OCI-LY1 (cell line): Measurements from ENCODE around the gene NFKBIB.

Experiments
- H2AFZ ChIP-seq: fragments of 200-600 bp; sonication (generic), shearing (Covaris generic); 2 replicates; pipeline ENCODE4 v1.6.0; 2014; ENCODE audit warnings: antibody characterized with exemption, mild to moderate bottlenecking, low read length
- H3F3A ChIP-seq: fragments of 200-600 bp; sonication (generic), shearing (Covaris generic); 2 replicates; pipeline ENCODE4 v1.6.0; 2014; ENCODE audit warnings: mild to moderate bottlenecking, antibody characterized with exemption, low read length, moderate library complexity; ENCODE audit not compliant: insufficient read depth
- H3K27ac ChIP-seq: fragments of 200-600 bp; sonication (generic); 2 replicates; pipeline ENCODE4 v1.5.1; 2014; ENCODE audit warnings: low read length, mixed run types, mild to moderate bottlenecking, low read depth; ENCODE audit not compliant: poor library complexity, severe bottlenecking
- H3K27me3 ChIP-seq: fragments of 200-600 bp; sonication (generic); 2 replicates; pipeline ENCODE4 v1.6.0; 2014; ENCODE audit warnings: antibody characterized with exemption, mild to moderate bottlenecking, low read length, moderate library complexity; ENCODE audit not compliant: insufficient read depth
- H3K36me3 ChIP-seq: fragments of 200-600 bp; sonication (generic); 2 replicates; pipeline ENCODE4 v1.6.1; 2014; ENCODE audit warnings: mild to moderate bottlenecking, antibody characterized with exemption, low read length, moderate library complexity, mixed read lengths; ENCODE audit not compliant: insufficient read depth
- H3K4me1 ChIP-seq: fragments of 200-600 bp; sonication (generic); 2 replicates; pipeline ENCODE4 v1.5.1; 2014; ENCODE audit warnings: mild to moderate bottlenecking, low read length, moderate library complexity; ENCODE audit not compliant: insufficient read depth, severe bottlenecking
- H3K4me2 ChIP-seq: fragments of 200-600 bp; sonication (generic), shearing (Covaris generic); 2 replicates; pipeline ENCODE4 v1.6.1; 2014; ENCODE audit warnings: low read length
- H3K4me3 ChIP-seq: fragments of 200-600 bp; sonication (generic); 2 replicates; pipeline ENCODE4 v1.5.1; 2014; ENCODE audit warnings: low read length, low read depth, mild to moderate bottlenecking, mixed read lengths; ENCODE audit not compliant: poor library complexity, severe bottlenecking
- H3K79me2 ChIP-seq: fragments of 200-600 bp; shearing (Covaris generic); 2 replicates; pipeline ENCODE4 v1.6.1; 2016; ENCODE audit warnings: mixed run types, low read length, mixed read lengths; ENCODE audit not compliant: insufficient read depth
- H3K9ac ChIP-seq: fragments of 200-600 bp; sonication (generic), shearing (Covaris generic); 2 replicates; pipeline ENCODE4 v1.6.1; 2014; ENCODE audit warnings: mild to moderate bottlenecking, low read length, mixed read lengths
- H3K9me2 ChIP-seq: fragments of 200-600 bp; sonication (generic), shearing (Covaris generic); 2 replicates; pipeline ENCODE4 v1.6.1; 2014; ENCODE audit warnings: low read depth, mild to moderate bottlenecking, low read length, mixed read lengths
- H3K9me3 ChIP-seq: fragments of 200-600 bp; shearing (Covaris generic); 2 replicates; pipeline ENCODE4 v1.6.1; 2014; ENCODE audit warnings: low read length, mixed read lengths
- H4K20me1 ChIP-seq: fragments of 200-600 bp; sonication (generic), shearing (Covaris generic); 2 replicates; pipeline ENCODE4 v1.6.0; 2016; ENCODE audit warnings: mild to moderate bottlenecking, low read length; ENCODE audit not compliant: insufficient read depth
- EZH2 ChIP-seq: fragments of 200-600 bp; sonication (generic), shearing (Covaris generic); IDR thresholded peaks from 2 replicates; pipeline ENCODE4 v1.8.0; 2017; ENCODE audit warnings: borderline replicate concordance, mixed run types, mild to moderate bottlenecking, antibody characterized with exemption, low read length, moderate library complexity, mixed read lengths
- TF ChIP-seq, protein P1 (sequence below): fragments of 200-600 bp; sonication (generic), shearing (Covaris generic); IDR thresholded peaks from 2 replicates; pipeline ENCODE4 v1.5.1; 2017; ENCODE audit warnings: mild to moderate bottlenecking, antibody characterized with exemption, low read length, moderate library complexity, mixed read lengths

Gene NFKBIB

DNA sequence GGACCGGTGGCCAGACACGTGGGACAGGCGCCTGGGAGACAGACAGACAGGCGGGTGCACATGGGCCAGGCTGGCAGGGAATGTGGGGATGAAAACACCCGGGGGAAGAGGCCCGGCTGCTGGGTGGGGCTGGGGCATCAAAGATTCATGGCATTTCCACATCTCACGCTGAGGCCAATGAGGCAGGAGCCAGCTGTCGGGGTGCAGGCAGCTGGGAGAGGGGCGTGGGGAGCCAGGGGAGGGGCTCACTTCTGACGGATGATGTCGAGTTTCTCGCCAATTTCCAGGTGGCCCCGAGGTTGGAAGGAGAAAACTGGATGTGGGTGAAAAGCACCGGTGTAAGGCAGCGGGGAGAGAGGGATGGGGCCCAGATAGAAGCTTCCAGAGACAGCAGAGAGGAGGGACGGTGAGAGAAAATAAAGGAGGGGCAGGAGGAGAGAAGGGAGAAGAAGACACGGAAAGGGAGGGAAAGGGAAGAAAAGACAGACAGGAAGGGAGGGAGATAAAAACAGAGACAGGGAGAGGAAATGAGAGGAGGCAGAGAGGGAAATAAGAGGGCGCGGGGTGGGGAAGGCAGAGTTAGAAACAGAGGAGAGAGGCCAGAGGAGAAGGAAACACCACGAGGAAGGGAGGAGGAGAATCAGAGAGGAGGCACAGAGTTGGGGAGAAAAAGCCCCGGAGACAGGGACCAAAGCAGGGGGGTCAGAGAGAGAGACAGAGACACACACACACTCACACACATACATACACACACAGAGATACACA, 20.2 kb downstream of the NFKBIB start:
- no peak overlapping the region for H3K4me2 ChIP-seq
- H3K79me2 ChIP-seq = no peaks in the 10 kb centered on the region
- no peaks in the 10 kb centered on the region for H4K20me1 ChIP-seq
- H3K4me1 ChIP-seq = no peaks in the 10 kb centered on the region
- TF ChIP-seq, protein P1, sequence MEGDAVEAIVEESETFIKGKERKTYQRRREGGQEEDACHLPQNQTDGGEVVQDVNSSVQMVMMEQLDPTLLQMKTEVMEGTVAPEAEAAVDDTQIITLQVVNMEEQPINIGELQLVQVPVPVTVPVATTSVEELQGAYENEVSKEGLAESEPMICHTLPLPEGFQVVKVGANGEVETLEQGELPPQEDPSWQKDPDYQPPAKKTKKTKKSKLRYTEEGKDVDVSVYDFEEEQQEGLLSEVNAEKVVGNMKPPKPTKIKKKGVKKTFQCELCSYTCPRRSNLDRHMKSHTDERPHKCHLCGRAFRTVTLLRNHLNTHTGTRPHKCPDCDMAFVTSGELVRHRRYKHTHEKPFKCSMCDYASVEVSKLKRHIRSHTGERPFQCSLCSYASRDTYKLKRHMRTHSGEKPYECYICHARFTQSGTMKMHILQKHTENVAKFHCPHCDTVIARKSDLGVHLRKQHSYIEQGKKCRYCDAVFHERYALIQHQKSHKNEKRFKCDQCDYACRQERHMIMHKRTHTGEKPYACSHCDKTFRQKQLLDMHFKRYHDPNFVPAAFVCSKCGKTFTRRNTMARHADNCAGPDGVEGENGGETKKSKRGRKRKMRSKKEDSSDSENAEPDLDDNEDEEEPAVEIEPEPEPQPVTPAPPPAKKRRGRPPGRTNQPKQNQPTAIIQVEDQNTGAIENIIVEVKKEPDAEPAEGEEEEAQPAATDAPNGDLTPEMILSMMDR = no peak
- no peak for TF ChIP-seq EZH2
- no peaks in the 10 kb centered on the region for H3F3A ChIP-seq
- no peaks in the 10 kb centered on the region for H3K9me2 ChIP-seq
- H3K36me3 ChIP-seq = peaks cover 27% of the 10 kb centered on the region
- no peak overlapping the region for H3K27ac ChIP-seq
- H2AFZ ChIP-seq = no peak overlapping the region
- no peak overlapping the region for H3K9ac ChIP-seq
- no peaks in the 10 kb centered on the region for H3K27me3 ChIP-seq
- no peak overlapping the region for H3K4me3 ChIP-seq
- H3K9me3 ChIP-seq = no peaks in the 10 kb centered on the region

DNA sequence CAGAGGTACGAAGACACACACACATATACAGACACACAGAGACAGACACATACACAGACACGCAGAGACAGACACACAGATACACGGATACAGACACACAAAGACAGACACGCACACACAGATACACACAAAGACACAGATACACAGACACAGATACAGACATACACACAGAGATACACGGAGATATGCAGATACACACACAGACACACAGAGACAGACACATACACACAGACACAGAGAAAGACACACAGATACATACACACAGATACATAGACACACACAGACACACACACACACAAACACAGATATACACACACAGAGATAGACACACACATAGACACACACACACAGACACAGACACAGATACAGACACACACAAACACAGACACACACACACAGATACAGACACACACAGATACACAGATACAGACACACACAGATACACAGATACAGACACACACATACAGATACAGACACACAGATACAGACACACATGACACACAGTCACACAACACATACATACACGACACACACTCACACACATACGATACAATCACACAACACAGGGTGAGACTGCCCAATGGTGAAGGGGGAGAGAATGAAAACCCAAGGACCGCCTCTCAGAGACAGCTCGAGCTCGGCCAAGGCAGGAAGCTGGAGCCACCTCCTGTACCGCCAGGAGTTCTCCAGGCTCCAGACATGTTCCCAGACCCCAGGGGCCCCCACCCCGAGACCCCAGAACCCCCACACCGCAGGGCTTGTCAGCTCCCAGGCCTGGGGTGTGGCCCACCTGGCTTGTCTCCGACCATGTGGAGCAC, 21.0 kb downstream of the NFKBIB start:
- Histone ChIP-seq H3K4me1 (no peaks in the 10 kb centered on the region), H4K20me1 (no peaks in the 10 kb centered on the region), H3K9me2 (no peaks in the 10 kb centered on the region), H3K79me2 (no peaks in the 10 kb centered on the region), H3K27ac (no peak overlapping the region), H3K4me2 (no peak overlapping the region), H3K9ac (no peak overlapping the region), H3K9me3 (no peaks in the 10 kb centered on the region), H2AFZ (no peak overlapping the region), H3K4me3 (no peak overlapping the region), H3K36me3 (peaks cover 35% of the 10 kb centered on the region), H3K27me3 (no peaks in the 10 kb centered on the region), H3F3A (no peaks in the 10 kb centered on the region)
- no peak for TF ChIP-seq EZH2
- TF ChIP-seq, protein P1 = no peak

DNA sequence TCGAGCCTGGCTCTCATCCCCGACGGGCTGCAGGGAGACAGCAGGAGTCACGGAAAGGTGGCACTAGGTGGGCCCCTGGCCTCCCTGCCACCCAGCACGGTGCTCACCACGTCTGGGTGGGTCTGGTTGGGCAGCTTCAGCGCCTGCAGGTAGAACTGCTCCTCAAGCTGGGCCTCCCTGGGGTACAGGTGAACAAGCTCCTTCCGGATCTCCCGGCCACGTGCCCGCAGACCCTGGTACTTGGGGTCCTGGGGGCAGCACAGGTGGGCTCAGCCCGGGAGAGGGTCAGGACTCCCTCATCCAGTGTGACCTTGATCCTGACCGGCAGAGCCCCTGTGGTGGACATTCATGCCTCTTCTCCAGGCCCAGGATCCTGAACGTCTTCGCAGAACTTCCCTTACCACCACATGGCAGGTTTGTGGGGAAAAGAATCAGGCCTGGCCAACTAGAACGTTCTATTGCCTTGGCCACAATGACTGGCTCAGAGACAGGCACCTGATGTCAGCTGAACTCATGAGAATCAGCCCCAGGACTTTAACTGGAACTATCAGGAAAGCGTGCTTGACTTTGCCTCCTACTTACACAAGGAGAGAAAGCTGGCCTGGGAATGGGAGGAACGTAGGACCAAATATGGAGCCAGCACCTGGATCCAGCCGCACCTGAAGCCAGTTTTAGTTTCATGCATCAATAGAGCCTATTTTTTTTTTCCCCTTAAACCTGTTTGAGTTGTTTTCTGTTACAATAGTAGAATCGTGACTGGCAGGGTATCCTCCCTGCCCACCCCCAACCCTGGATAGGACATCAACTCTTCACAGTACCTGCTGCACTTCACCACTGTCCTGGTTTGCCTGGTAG, 21.9 kb downstream of the NFKBIB start:
- Histone ChIP-seq H3K4me1 (no peaks in the 10 kb centered on the region), H3K27ac (no peak overlapping the region), H3K9me2 (no peaks in the 10 kb centered on the region), H3K79me2 (no peaks in the 10 kb centered on the region), H3K4me3 (no peak overlapping the region), H3K9me3 (no peaks in the 10 kb centered on the region), H3F3A (no peaks in the 10 kb centered on the region), H4K20me1 (no peaks in the 10 kb centered on the region), H3K4me2 (no peak overlapping the region), H3K27me3 (no peaks in the 10 kb centered on the region), H3K9ac (no peak overlapping the region), H2AFZ (no peak overlapping the region), H3K36me3 (peaks cover 42% of the 10 kb centered on the region)
- TF ChIP-seq, protein P1 = no peak
- no peak for TF ChIP-seq EZH2
